ENCODE results near the gene CRACDL.
"Not testable (repeated sequence)": the region's sequence is repeated elsewhere in the genome, so short reads cannot be mapped to it uniquely, and the experiment has no call there.

Gene CRACDL

GRCh38 chr2:98772536-98772935 lies 163.5 kb downstream of the CRACDL start:
- no peak for DNase-seq

- peak; percentile 59 to 61 for DNase-seq
These were observed 164.1 kb downstream of the CRACDL start for GRCh38 chr2:98771721-98772524.

- no peak for DNase-seq
These were observed 164.8 kb downstream of the CRACDL start for GRCh38 chr2:98771264-98771663.

DNA sequence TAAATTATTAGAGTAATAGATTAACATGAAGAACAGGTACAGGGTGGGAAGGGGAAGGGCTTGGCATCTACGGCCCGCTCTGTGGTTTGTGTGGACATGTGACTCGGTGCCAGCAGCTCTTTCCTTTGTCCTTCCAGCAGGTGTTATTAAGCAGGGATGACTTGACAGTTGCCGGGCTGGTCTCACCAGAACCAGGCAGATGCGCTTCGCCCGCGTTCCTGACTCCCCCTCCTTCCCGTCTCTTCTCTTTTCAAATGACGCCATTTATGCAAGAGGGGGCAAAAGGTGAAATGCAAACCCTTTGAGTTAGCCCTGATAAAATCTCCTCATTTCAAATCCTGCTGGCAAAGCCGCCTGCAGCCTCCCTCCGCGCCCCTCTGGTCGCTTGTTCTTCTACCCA lies 166.2 kb downstream of the CRACDL start:
- no peak for DNase-seq

DNA sequence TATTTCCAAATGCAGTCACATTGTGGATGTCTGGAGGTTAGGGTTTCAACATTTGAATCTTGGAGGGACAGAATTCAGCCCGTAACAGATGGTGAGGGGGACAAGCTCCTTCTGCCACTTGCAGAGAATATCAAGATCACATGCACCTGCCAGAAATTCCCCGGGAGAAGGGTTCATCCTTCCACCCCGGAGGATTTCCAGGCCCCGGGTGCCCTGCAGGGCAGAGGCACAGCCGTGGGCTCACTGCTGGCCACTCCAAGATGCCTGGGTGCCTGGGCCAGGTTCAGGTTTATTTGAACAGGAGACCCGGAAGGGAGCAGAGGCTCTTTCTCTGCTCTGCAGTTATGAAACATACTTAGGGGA lies 166.9 kb downstream of the CRACDL start:
- DNase-seq, result no peak

GRCh38 chr2:98768384-98769113 lies 167.5 kb downstream of the CRACDL start:
- DNase-seq, result no peak

GRCh38 chr2:98764499-98764898 lies 171.5 kb downstream of the CRACDL start:
- peak; percentile 79 for DNase-seq

DNA sequence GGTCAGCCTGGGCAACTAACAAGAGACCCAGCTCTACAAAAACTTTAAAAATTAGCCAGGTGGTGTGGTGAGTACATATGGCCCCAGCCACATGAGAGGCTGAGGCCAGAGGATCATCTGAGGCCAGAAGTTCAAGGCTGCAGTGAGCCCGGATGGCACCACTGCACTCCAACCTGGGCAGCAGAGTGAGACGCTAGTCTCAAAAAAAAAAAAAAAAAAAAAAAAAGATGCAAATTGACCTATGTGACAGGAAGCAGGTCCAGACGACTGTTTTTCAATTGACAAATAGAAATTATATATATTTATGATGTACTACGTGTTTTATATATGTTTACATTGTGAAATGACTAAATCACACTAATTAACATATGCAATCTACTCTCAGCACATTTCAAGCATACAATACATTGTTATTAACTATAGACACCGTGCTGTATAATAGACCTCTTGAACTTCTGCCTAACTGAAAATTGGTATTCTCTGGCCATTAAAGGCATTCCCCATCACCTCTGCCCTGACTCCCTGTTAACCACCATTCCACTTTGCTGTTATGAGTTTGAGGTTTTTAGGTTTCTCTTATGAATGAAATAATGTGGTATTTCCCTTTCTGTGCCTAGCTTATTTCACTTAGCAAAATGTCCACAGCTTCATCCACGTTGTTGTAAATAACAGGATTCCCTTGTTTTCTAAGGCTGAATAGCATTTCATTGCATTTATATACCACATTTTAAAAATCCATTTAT lies 172.6 kb downstream of the CRACDL start:
- no peak for DNase-seq

- no peak for DNase-seq
These were observed 174.1 kb downstream of the CRACDL start for GRCh38 chr2:98761909-98762308.

DNA sequence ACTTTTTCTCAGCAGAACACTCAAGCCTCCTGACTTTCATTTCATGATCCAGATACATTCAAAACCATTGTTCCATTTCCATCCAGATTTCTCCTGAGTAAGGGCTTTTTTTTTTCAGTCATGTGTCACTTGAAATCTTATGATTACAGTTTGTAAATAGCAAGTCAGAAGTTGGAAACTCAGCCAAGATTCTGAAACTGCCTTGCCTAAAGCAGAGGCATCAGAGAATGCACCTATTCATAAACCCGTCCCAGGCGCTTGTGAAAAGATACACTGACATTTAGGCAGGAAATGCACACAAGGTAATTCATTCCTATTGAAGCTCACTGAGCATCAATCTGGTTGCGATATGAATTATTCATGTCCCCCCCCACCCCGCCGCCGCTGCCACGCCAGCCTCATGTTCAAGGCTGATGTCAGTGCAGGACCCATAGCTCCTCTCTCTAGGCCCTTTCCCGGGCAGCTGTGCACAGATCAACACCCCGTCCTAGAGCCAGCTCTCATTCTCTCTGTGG lies 174.7 kb downstream of the CRACDL start:
- no peak for DNase-seq

GRCh38 chr2:98759827-98760625 lies 176.0 kb downstream of the CRACDL start:
- peak; percentile 28 to 33 for DNase-seq

DNA sequence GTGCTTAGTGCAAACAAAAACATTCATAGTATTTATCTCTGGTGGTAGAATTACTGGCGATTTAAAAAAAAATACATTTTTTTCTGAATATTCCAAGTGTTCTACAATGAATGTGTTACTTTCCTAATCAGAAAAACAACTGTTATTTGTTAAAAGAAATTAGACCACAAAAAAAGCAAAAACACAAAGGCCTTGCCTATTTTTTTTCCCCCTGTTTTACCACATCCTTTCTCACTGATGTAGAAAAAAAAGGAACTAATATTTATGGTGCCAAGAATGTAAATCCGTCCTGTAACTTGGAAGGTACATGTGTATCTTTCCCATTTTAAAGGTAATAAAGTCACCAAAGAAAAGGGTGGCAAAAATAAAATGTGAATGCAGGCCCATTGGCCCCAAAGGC lies 176.7 kb downstream of the CRACDL start:
- peak; percentile 58 to 67 for DNase-seq

DNA sequence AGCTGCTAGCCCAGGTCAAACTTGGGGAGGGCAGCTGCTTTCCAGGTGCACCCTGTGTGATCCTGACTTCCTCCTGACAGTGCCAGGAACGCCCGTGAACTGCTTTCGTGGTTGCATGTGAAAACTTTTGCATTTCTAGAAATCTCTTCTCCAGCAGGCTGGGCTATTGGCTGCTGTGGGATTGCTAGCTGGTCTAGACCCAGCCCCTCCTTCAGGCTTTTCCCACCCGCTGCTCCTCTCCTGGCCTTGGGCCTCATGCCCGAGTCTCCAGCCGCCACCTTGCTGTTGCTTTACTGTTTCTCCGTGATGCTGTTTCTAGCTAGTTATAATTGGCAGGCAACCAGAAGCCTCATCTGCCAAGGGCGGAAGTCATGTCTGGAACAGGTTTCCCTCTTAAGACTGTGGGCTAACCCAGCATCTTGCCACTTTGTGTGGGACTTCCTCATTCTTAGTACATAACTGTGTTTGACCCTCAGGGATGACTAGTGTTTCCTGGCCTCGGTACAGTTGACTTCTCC lies 178.1 kb downstream of the CRACDL start:
- peak; percentile 97 to 98 for DNase-seq

- peak; percentile 8 to 17 for DNase-seq
These were observed 182.2 kb downstream of the CRACDL start for GRCh38 chr2:98753801-98754200.

GRCh38 chr2:98752711-98753110 lies 183.3 kb downstream of the CRACDL start:
- not testable (repeated sequence) for DNase-seq

- no peak for DNase-seq
These were observed 184.3 kb downstream of the CRACDL start for GRCh38 chr2:98751748-98752147.

GRCh38 chr2:98750593-98751282 lies 185.3 kb downstream of the CRACDL start:
- no peak for DNase-seq

GRCh38 chr2:98749066-98749450 lies 187.0 kb downstream of the CRACDL start:
- peak; percentile 60 to 72 for DNase-seq

DNA sequence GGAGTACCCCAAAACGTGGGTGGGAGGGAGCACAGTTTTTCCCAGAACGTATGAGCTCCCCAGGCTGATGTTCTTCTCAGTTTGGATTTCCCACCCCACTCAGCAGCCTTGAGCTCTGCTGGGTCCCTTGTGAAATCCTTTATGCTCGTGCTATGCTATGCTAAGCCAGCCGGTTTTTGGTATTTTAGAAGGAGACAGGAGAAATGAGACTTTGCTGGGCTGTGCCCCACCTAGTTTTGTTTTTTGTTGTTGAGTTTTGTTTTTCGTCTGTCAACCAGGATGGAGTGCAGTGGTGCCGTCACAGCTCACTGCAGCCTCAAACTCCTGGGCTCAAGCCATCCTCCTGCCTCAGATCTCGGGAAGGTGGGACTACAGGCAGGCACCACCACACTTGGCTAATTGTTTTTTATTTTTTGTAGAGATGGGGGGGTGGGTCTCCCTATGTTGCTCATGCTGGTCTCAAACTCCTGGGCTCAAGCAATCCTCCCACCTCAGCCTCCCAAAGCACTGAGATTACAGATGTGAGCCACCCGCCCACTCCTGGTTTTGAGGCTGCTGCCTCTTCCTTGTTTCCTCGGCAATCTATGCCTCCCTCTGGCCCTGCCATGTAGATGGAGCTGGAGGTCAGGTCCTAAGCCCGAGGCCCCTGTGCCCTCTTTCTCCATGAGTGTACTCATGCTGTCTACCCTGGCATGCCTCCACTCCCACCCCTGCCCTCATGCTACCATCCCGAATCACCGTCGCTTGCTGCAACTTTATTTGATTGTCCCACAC lies 187.5 kb downstream of the CRACDL start:
- no peak for DNase-seq

- no peak for DNase-seq
These were observed 188.1 kb downstream of the CRACDL start for GRCh38 chr2:98747888-98748287.

DNA sequence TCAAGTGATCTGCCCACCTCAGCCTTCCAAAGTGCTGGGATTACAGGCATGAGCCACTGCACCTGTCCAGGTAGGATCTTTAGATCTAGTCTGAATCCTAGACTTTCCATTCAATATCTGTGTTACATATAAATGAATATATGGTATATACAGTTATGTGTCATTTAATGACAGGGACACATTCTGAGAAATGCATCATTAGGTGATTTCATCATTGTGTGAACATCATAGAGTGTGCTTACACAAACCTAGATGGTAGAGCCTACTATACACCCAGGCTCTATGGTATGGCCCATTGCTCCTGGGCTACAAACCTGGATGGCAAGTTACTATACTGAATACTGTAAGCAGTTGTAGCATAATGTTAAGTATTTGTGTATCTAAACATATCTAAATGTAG lies 189.6 kb downstream of the CRACDL start:
- no peak for DNase-seq
